MM.1S (cell line): Measurements from ENCODE around the gene ENKUR.

Source experiments
- DNase-seq: peaks from one replicate; pipeline ENCODE4 v3.0.0-alpha.2; 2015
- H2AFZ ChIP-seq: fragments of 300-600 bp; sonication (generic); 2 replicates; pipeline ENCODE4 v1.6.0; 2016; ENCODE audit warnings: antibody characterized with exemption, low read length
- H3F3A ChIP-seq: fragments of 300-600 bp; sonication (generic); 2 replicates; pipeline ENCODE4 v1.6.1; 2016; ENCODE audit warnings: mild to moderate bottlenecking, antibody characterized with exemption, low read length, moderate library complexity, mixed read lengths; ENCODE audit not compliant: insufficient read depth
- H3K27ac ChIP-seq: fragments of 300-600 bp; sonication (generic); 2 replicates; pipeline ENCODE4 v1.5.1; 2016; ENCODE audit warnings: mild to moderate bottlenecking, low read length
- H3K27me3 ChIP-seq: fragments of 300-600 bp; sonication (generic); replicated peaks from 2 replicates; pipeline ENCODE4 v1.6.0; 2016; ENCODE audit warnings: low read length; ENCODE audit not compliant: insufficient read depth
- H3K36me3 ChIP-seq: fragments of 300-600 bp; sonication (generic); replicated peaks from 2 replicates; pipeline ENCODE4 v1.6.1; 2016; ENCODE audit warnings: mild to moderate bottlenecking, low read length, mixed read lengths; ENCODE audit not compliant: insufficient read depth
- H3K4me1 ChIP-seq: fragments of 300-600 bp; sonication (generic); 2 replicates; pipeline ENCODE4 v1.6.1; 2016; ENCODE audit warnings: low read length, mixed read lengths
- H3K4me2 ChIP-seq: fragments of 300-600 bp; sonication (generic); 2 replicates; pipeline ENCODE4 v1.6.0; 2016; ENCODE audit warnings: low read depth, low read length
- H3K4me3 ChIP-seq: fragments of 300-600 bp; sonication (generic); 2 replicates; pipeline ENCODE4 v1.5.1; 2016; ENCODE audit warnings: low read length, mixed read lengths
- H3K79me2 ChIP-seq: fragments of 300-600 bp; sonication (generic); 2 replicates; pipeline ENCODE4 v1.6.1; 2016; ENCODE audit warnings: mixed run types, low read length, mixed read lengths
- H3K9ac ChIP-seq: fragments of 300-600 bp; sonication (generic); 2 replicates; pipeline ENCODE4 v1.6.1; 2016; ENCODE audit warnings: low read length, mixed read lengths
- H3K9me2 ChIP-seq: fragments of 300-600 bp; sonication (generic); replicated peaks from 2 replicates; pipeline ENCODE4 v1.6.1; 2016; ENCODE audit warnings: mild to moderate bottlenecking, low read length, mixed read lengths; ENCODE audit not compliant: insufficient read depth
- H3K9me3 ChIP-seq: fragments of 300-600 bp; sonication (generic); replicated peaks from 2 replicates; pipeline ENCODE4 v1.6.1; 2016; ENCODE audit warnings: mild to moderate bottlenecking, low read length, mixed read lengths; ENCODE audit not compliant: insufficient read depth
- H4K20me1 ChIP-seq: fragments of 300-600 bp; sonication (generic); 2 replicates; pipeline ENCODE4 v1.6.1; 2016; ENCODE audit warnings: mild to moderate bottlenecking, low read length, moderate library complexity, mixed read lengths; ENCODE audit not compliant: insufficient read depth
- EZH2 ChIP-seq: fragments of 300-600 bp; sonication (generic); optimal IDR thresholded peaks from 2 replicates; pipeline ENCODE3; 2017; ENCODE audit warnings: low read depth, mild to moderate bottlenecking, antibody characterized with exemption, low read length, mixed read lengths
- EZH2phosphoT487 ChIP-seq: fragments of 300-600 bp; sonication (generic); IDR thresholded peaks from 2 replicates; pipeline ENCODE4 v1.6.1; 2018; ENCODE audit warnings: antibody characterized with exemption, low read length
- TF ChIP-seq, protein P1 (sequence below): fragments of 300-600 bp; sonication (generic); IDR thresholded peaks from 2 replicates; pipeline ENCODE4 v1.5.1; 2016; ENCODE audit warnings: antibody characterized with exemption, low read length, mixed read lengths

Gene ENKUR

DNA sequence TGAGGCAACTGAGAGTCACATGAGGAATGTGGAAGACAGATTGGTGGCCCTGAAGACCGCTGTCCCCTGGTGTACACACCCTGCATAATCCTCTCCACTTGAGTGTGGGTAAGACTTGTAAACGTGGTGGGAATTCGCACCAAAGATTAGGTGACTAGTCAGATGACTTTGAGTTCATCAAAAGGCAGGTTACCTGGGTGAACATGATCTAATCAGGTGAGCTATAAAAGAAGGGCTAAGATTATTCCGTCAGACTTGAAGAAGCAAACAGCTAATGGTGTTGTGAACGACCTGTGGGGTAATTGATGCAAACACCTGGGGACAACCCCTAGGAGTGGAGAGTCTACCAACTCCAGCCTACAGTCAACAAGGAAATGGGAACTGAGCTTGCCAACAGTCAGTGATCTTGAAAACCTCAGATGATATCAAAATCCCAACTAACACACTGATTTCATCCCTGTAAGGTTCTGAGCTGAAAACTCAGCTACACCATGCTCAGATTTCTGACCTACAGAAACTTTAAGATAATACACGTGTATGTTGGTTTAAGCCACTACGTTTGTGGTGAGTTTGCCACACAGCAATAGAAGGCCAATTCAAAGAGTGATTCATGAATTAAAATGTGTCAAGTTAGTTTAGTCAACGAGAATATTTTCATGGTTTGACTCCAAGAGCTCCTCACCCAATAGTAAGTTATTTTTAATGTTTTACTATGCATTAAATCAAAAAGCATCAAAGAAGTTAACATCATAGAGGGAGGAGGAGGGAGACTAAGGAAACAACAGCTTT, 80.3 kb downstream of the ENKUR start:
- Histone ChIP-seq H3K4me1 (no peaks in the 10 kb centered on the region), H4K20me1 (no peaks in the 10 kb centered on the region), H3K9me2 (no peaks in the 10 kb centered on the region), H3K4me2 (no peak overlapping the region), H3K9ac (no peak overlapping the region), H3K4me3 (no peak overlapping the region), H3K27ac (no peak overlapping the region), H3K27me3 (no peaks in the 10 kb centered on the region), H3K9me3 (no peaks in the 10 kb centered on the region), H2AFZ (no peak overlapping the region), H3F3A (no peaks in the 10 kb centered on the region), H3K36me3 (no peaks in the 10 kb centered on the region), H3K79me2 (no peaks in the 10 kb centered on the region)
- no peak for TF ChIP-seq EZH2phosphoT487
- no peak for TF ChIP-seq EZH2
- TF ChIP-seq, protein P1, sequence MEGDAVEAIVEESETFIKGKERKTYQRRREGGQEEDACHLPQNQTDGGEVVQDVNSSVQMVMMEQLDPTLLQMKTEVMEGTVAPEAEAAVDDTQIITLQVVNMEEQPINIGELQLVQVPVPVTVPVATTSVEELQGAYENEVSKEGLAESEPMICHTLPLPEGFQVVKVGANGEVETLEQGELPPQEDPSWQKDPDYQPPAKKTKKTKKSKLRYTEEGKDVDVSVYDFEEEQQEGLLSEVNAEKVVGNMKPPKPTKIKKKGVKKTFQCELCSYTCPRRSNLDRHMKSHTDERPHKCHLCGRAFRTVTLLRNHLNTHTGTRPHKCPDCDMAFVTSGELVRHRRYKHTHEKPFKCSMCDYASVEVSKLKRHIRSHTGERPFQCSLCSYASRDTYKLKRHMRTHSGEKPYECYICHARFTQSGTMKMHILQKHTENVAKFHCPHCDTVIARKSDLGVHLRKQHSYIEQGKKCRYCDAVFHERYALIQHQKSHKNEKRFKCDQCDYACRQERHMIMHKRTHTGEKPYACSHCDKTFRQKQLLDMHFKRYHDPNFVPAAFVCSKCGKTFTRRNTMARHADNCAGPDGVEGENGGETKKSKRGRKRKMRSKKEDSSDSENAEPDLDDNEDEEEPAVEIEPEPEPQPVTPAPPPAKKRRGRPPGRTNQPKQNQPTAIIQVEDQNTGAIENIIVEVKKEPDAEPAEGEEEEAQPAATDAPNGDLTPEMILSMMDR, result no peak
- no peak for DNase-seq
